CD4-positive, alpha-beta T cell (primary cell): ENCODE data around the gene MAP3K4. TPM values are rescaled to one million over a fixed set of nuclear protein-coding genes. Genes with fewer than 3 reads are reported as not detected.

Experiments used
- ATAC-seq: fragments of 200-7000 bp; cut with Tn5 transposase; one replicate; pipeline ENCODE4 v1.10.0; 2022; ENCODE audit warnings: mild to moderate bottlenecking; ENCODE audit not compliant: poor library complexity
- CTCF ChIA-PET: fragments of 350-600 bp; sonication (Branson Sonifier 250); formaldehyde crosslinking; loops from one replicate; lab custom pipeline; 2021; ENCODE audit warnings: antibody characterized with exemption, inconsistent platforms; lab: Charles Lee
- POLR2A ChIA-PET: fragments of 350-600 bp; sonication (Branson Sonifier 250); formaldehyde crosslinking; loops from one replicate; lab custom pipeline; 2021; ENCODE audit warnings: antibody characterized with exemption, inconsistent platforms; lab: Charles Lee
- DNase-seq, 14 experiments: peaks; one replicate each; pipeline ENCODE4 v3.0.0-alpha.2; 2013 to 2020; ENCODE audit warnings: mixed read lengths in 2 of 14
- H3K27ac ChIP-seq, 2 donors: one replicate each; pipeline versions ENCODE4 v1.5.1 to v1.7.0; 2013; ENCODE audit warnings: low read length in 2 of 2, low read depth in 1 of 2, mild to moderate bottlenecking in 1 of 2
- H3K27me3 ChIP-seq, 2 experiments: 1 replicate in 1 of 2; 2 replicates in 1 of 2; pipeline versions ENCODE4 v1.6.1 to v1.7.0; 2013; ENCODE audit warnings: low read length in 2 of 2, control low read depth in 1 of 2, mild to moderate bottlenecking in 1 of 2, moderate library complexity in 1 of 2; ENCODE audit not compliant: insufficient read depth in 2 of 2, control insufficient read depth in 1 of 2
- H3K36me3 ChIP-seq: one replicate; pipeline ENCODE4 v1.6.1; 2013; ENCODE audit warnings: low read length, control low read depth; ENCODE audit not compliant: insufficient read depth
- H3K4me1 ChIP-seq: one replicate; pipeline ENCODE4 v1.6.1; 2013; ENCODE audit warnings: low read length, control low read depth; ENCODE audit not compliant: insufficient read depth
- H3K4me3 ChIP-seq: one replicate; pipeline ENCODE4 v1.5.1; 2013; ENCODE audit warnings: mild to moderate bottlenecking, low read length, moderate library complexity
- H3K9me3 ChIP-seq, 2 experiments: 1 replicate in 1 of 2; 2 replicates in 1 of 2; pipeline versions ENCODE4 v1.6.1 to v1.7.0; 2013; ENCODE audit warnings: low read length in 2 of 2, mild to moderate bottlenecking in 2 of 2, control low read depth in 1 of 2, moderate library complexity in 1 of 2; ENCODE audit not compliant: control insufficient read depth in 1 of 2, insufficient read depth in 1 of 2
- H3K27ac Mint-ChIP-seq: one replicate; pipeline ENCODE4 v1.8.0; 2020; ENCODE audit warnings: mixed read lengths
- H3K27me3 Mint-ChIP-seq: one replicate; pipeline ENCODE4 v1.8.0; 2021; ENCODE audit warnings: mixed read lengths
- H3K36me3 Mint-ChIP-seq: one replicate; pipeline ENCODE4 v1.8.0; 2021; ENCODE audit warnings: low read depth, mixed read lengths
- H3K4me1 Mint-ChIP-seq: one replicate; pipeline ENCODE4 v1.8.0; 2021; ENCODE audit warnings: low read depth, mixed read lengths
- H3K4me3 Mint-ChIP-seq: one replicate; pipeline ENCODE4 v1.8.0; 2020; ENCODE audit warnings: mild to moderate bottlenecking, mixed read lengths
- H3K9me3 Mint-ChIP-seq: one replicate; pipeline ENCODE4 v1.8.0; 2020; ENCODE audit warnings: mixed read lengths
- CTCF ChIP-seq: fragments of 200-600 bp; IDR thresholded peaks from one replicate; pipeline ENCODE4 v1.8.0; 2022; ENCODE audit warnings: antibody characterized with exemption, mild to moderate bottlenecking
- intact Hi-C, 2 experiments: fragments of 100-400 bp; cut with DNase I in 1 of 2; cut with micrococcal nuclease in 1 of 2; formaldehyde crosslinking; loops; one replicate each; pipeline versions ENCODE4 v1.15.1 to v1.9.0; 2023 to 2025; cut with DNase I, micrococcal nuclease
- total RNA-seq, 174 experiments: library from RNA in 2 of 174; stranded (reverse) in 2 of 174; gene quantifications; one replicate each; pipeline ENCODE4 v1.2.3 and lab custom pipeline; 2021 to 2026

The MAP3K4 gene
- total RNA-seq, 2 experiments from 2014 or later = 75.5 to 80.3 TPM

GRCh38 chr6:161037873-161038228 lies 46.3 kb downstream of the MAP3K4 start:
- DNase-seq (no peak), ATAC-seq (no peak)
- H3K27me3 Mint-ChIP-seq = no peaks in the 10 kb centered on the region
- Histone ChIP-seq H3K27ac (no peak overlapping the region), H3K27me3 (no peaks in the 10 kb centered on the region), H3K4me3 (no peak overlapping the region), H3K4me1 (peaks cover 10% of the 10 kb centered on the region), H3K9me3 (no peaks in the 10 kb centered on the region), H3K36me3 (peaks cover 45% of the 10 kb centered on the region)
- no peak for TF ChIP-seq CTCF
- H3K27ac Mint-ChIP-seq = no peak overlapping the region
- H3K4me1 Mint-ChIP-seq = peaks cover 37% of the 10 kb centered on the region
- intact Hi-C loops = no loop called here
- ChIA-PET POLR2A (no interaction called here), CTCF (no interaction called here)
- peaks cover 75% of the 10 kb centered on the region for H3K36me3 Mint-ChIP-seq
- H3K4me3 Mint-ChIP-seq = no peak overlapping the region
- H3K9me3 Mint-ChIP-seq = no peaks in the 10 kb centered on the region

GRCh38 chr6:161038229-161039031 lies 46.9 kb downstream of the MAP3K4 start:
- H3K9me3 Mint-ChIP-seq = no peaks in the 10 kb centered on the region

GRCh38 chr6:161041274-161041673 lies 49.7 kb downstream of the MAP3K4 start:
- no peaks in the 10 kb centered on the region for H3K27me3 ChIP-seq
- H3K4me1 Mint-ChIP-seq = peaks cover 29% of the 10 kb centered on the region
- H3K4me3 Mint-ChIP-seq = no peak overlapping the region
- H3K36me3 ChIP-seq = peaks cover 47% of the 10 kb centered on the region
- H3K27ac ChIP-seq = no peak overlapping the region
- no peak for DNase-seq
- no peak for ATAC-seq
- H3K27me3 Mint-ChIP-seq = no peaks in the 10 kb centered on the region
- no peaks in the 10 kb centered on the region for H3K9me3 Mint-ChIP-seq
- no peaks in the 10 kb centered on the region for H3K9me3 ChIP-seq
- H3K4me3 ChIP-seq = no peak overlapping the region
- H3K4me1 ChIP-seq = peaks cover 10% of the 10 kb centered on the region
- ChIA-PET CTCF (no interaction called here), POLR2A (no interaction called here)
- H3K36me3 Mint-ChIP-seq = peaks cover 80% of the 10 kb centered on the region
- intact Hi-C loops = no loop called here
- TF ChIP-seq CTCF = no peak
- H3K27ac Mint-ChIP-seq = no peak overlapping the region

More at GRCh38 chr6:161038229-161039031, 46.9 kb downstream of the MAP3K4 start:
- ChIA-PET CTCF (interaction anchor here (0.6 kb wide), 1 partner anchor 38 kb away, joined by 3 read pairs; no protein-coding TSS in a partner anchor), POLR2A (no interaction called here)
- H3K36me3 ChIP-seq = peaks cover 46% of the 10 kb centered on the region
- Mint-ChIP-seq H3K4me1 (peaks cover 40% of the 10 kb centered on the region), H3K4me3 (no peak overlapping the region), H3K27me3 (no peaks in the 10 kb centered on the region), H3K27ac (no peak overlapping the region), H3K36me3 (peaks cover 78% of the 10 kb centered on the region)
- DNase-seq (no peak), ATAC-seq (no peak)
- H3K4me1 ChIP-seq = peaks cover 10% of the 10 kb centered on the region
- TF ChIP-seq CTCF = no peak
- H3K27me3 ChIP-seq = no peaks in the 10 kb centered on the region
- intact Hi-C loops = no loop called here
- no peaks in the 10 kb centered on the region for H3K9me3 ChIP-seq
- no peak overlapping the region for H3K27ac ChIP-seq
- no peak overlapping the region for H3K4me3 ChIP-seq
